ENCODE results near the gene ACAD10.

- TF ChIP-seq CTCF (IDR thresholded peaks at IDR 0.05) (no peak), POLR2AphosphoS5 (IDR thresholded peaks at IDR 0.05; ENCODE audit: low read depth, low read length) (no peak; the same call in 1 of the 2 replicates)
Measured at GRCh38 chr12:111766608-111767361, 80.9 kb downstream of the ACAD10 start, which contains the start of gene ALDH2.
